Measurements from ENCODE around the gene NLN. TPM values are rescaled to one million over a fixed set of nuclear protein-coding genes. Genes with fewer than 3 reads are reported as not detected.

Gene NLN
- total and polyA plus RNA-seq, 2 of the 4 experiments (the other 2 are of a cell fraction), result 19.1 to 37.1 TPM

GRCh38 chr5:65768723-65769346, 46.8 kb downstream of the NLN start:
- Histone ChIP-seq H3K36me3 (ENCODE audit: control insufficient read depth, insufficient read depth, low read length) (peaks cover 2% of the 10 kb centered on the region; the same call in 1 of the 2 replicates), H3K9me3 (ENCODE audit: control insufficient read depth, insufficient read depth, low read length) (no peaks in the 10 kb centered on the region; the same call in 1 of the 2 replicates), H3K27ac (ENCODE audit: insufficient read depth, low read length) (peak overlapping the region; percentile 41), H4K91ac (ENCODE audit: insufficient read depth, low read depth, low read length) (peak overlapping the region; percentile 89), H2AK9ac (replicated peaks; ENCODE audit: low read depth, low read length, poor library complexity) (peak overlapping the region; percentile 71), H2AFZ (replicated peaks; ENCODE audit: low read length, poor library complexity) (peak overlapping the region; percentile 36), H2AK5ac (ENCODE audit: low read depth, low read length) (peak overlapping the region; percentile 97), H3K27me3 (ENCODE audit: control insufficient read depth, insufficient read depth, low read length) (no peaks in the 10 kb centered on the region), H3K9me1 (ENCODE audit: insufficient read depth, low read length) (peaks cover 7% of the 10 kb centered on the region), H4K5ac (ENCODE audit: low read depth, low read length) (0 out of 2 replicates have a peak overlapping the region, but pooled peaks have one; percentile 20), H3K79me1 (ENCODE audit: low read depth in 1 of 2, low read length in 2 of 2) (peaks cover 0 to 18% of the 10 kb centered on the region in 2 experiments), H4K20me1 (ENCODE audit: insufficient read depth, low read length) (no peaks in the 10 kb centered on the region), H3K23ac (ENCODE audit: low read depth, low read length) (peak overlapping the region; percentile 91), H3K4ac (ENCODE audit: low read depth, low read length) (peak overlapping the region; percentile 94), H4K8ac (ENCODE audit: low read depth in 2 of 2, low read length in 2 of 2) (peak overlapping the region in 1 of 2 experiments; percentile 84; a peak in 3 of 4 replicates), H3K56ac (ENCODE audit: extremely low read depth, insufficient read depth, low read length) (0 out of 2 replicates have a peak overlapping the region, but pooled peaks have one; percentile 10), H3K18ac (ENCODE audit: low read depth, low read length) (peak overlapping the region; percentile 55; the same call in 1 of the 2 replicates), H2BK120ac (ENCODE audit: low read depth, low read length) (peak overlapping the region; percentile 91), H2BK20ac (ENCODE audit: low read depth, low read length) (peak overlapping the region; percentile 94), H3K4me3 (ENCODE audit: insufficient read depth, low read depth, low read length) (no peak overlapping the region), H3K9ac (ENCODE audit: low read depth, low read length) (no peak overlapping the region), H2BK5ac (ENCODE audit: low read depth, low read length, poor library complexity, severe bottlenecking) (peak overlapping the region; percentile 90), H2BK15ac (ENCODE audit: low read depth, low read length) (peak overlapping the region; percentile 100), H3K14ac (replicated peaks; ENCODE audit: low read depth, low read length) (peak overlapping the region; percentile 97), H3K4me2 (ENCODE audit: low read depth, low read length) (no peak overlapping the region), H3K4me1 (ENCODE audit: control insufficient read depth, insufficient read depth, low read length) (peaks cover 3% of the 10 kb centered on the region; the same call in 1 of the 2 replicates)
- ChIA-PET POLR2A (ENCODE audit: unreplicated experiment) (no interaction called here), CTCF (no interaction called here)
- dilution Hi-C loops (cut with HindIII; ENCODE audit: low sequenced_read_pairs, unreplicated experiment), result no loop called here
- ATAC-seq (ENCODE audit: low read depth), result no peak
- DNase-seq, result no peak
- WGBS, 2 experiments (ENCODE audit: extremely low coverage in 2 of 2, insufficient read length in 1 of 2), result 100% methylated on average over 1 of the region's 7 CpGs; no CpG with 5 or more reads in 1 of the 2 experiments
- no TSS peak for BruUV-seq (replicated peaks)
- intact Hi-C loops (cut with micrococcal nuclease), result no loop called here
- in situ Hi-C loops (cut with MboI; ENCODE audit: low sequenced_read_pairs), result no loop called here
- TF ChIP-seq SMC3 (IDR thresholded peaks at IDR 0.05; ENCODE audit: low read depth, low read length), result no peak
- TF ChIP-seq CHD1 (IDR thresholded peaks at IDR 0.05; ENCODE audit: low read depth, low read length), result no peak
- no peak for TF ChIP-seq POLR2A (IDR thresholded peaks at IDR 0.05; ENCODE audit: low read depth, low read length)
- no peak for TF ChIP-seq MAZ (IDR thresholded peaks at IDR 0.05; ENCODE audit: borderline replicate concordance, low read depth, low read length)
- TF ChIP-seq RFX5 (IDR thresholded peaks at IDR 0.05; ENCODE audit: low read depth, low read length), result no peak
- TF ChIP-seq MAFK (IDR thresholded peaks at IDR 0.05; ENCODE audit: low read depth, low read length), result no peak
- TF ChIP-seq RAD21 (IDR thresholded peaks at IDR 0.05; ENCODE audit: low read length), result no peak
- TF ChIP-seq NFE2L2 (IDR thresholded peaks at IDR 0.05; ENCODE audit: low read depth, low read length), result no peak
- no peak for TF ChIP-seq MXI1 (IDR thresholded peaks at IDR 0.05; ENCODE audit: borderline replicate concordance, low read depth, low read length)
- no peak for TF ChIP-seq USF2 (IDR thresholded peaks at IDR 0.05; ENCODE audit: low read depth, low read length)
- TF ChIP-seq ELK1 (IDR thresholded peaks at IDR 0.05; ENCODE audit: borderline replicate concordance, low read depth, low read length), result no peak
- no peak for TF ChIP-seq RCOR1 (IDR thresholded peaks at IDR 0.05; ENCODE audit: insufficient replicate concordance, low read length)
- no peak for TF ChIP-seq FOS (IDR thresholded peaks at IDR 0.05; ENCODE audit: low read depth, low read length)
- TF ChIP-seq CTCF (conservative IDR thresholded peaks at IDR 0.05; ENCODE audit: low read depth, low read length), result no peak
- TF ChIP-seq CEBPB (IDR thresholded peaks at IDR 0.05; ENCODE audit: low read depth, low read length), result no peak
